Measurements from ENCODE around the gene LUC7L2. TPM values are rescaled to one million over a fixed set of nuclear protein-coding genes. Genes with fewer than 3 reads are reported as not detected.

Gene LUC7L2
- total and polyA plus RNA-seq, 4 donors, result 16.2 to 38.9 (median 22.9) TPM

DNA sequence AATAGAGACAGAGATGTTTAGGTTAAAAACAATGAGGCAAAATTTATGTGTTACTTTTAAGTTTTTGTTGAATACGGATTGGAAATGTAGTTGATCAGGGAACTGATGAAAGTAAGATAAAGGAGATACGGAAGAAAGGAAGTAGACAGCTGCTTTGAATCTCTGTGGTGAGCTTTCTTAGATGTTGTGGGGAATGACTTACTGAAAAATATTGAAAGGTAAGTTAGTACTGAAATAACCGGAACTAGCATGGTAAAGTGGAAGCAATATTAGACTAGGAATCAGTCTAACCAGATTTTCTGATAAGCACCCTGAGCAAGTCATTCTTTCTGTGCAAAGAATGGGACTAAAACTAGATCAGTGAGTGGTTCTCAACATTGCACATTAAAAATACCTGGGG lies 34.8 kb downstream of the LUC7L2 start (continued):
- no peak for TF ChIP-seq JUND (IDR thresholded peaks at IDR 0.05)

DNA sequence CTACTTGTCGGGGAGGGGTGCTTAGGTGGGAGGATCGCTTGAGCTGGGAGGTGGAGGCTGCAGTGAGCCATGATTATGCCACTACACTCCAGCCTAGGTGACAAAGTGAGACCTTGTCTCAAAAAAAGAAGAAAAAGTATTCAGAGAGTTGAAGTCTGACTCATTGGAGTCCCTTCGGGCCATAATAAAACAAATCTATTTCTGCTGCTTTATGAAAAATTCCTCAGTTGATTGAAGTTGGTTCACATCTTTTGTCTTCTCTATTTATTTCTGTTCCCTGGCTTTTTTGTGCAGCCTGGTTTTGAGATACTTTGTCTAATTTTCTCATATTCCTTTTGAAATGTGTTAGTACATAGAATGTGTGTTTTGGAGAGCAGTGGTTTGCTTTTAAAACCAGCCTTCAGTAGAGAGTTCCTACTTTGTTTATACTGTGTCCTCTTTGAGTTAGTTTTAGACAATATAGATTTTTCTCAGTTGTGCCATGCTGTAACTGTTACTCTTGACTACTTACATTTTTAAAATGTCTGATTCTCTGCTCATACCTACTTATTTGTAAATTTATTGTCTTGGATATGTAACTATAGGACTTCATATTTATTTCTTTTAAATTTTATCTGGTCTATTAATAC lies 36.7 kb downstream of the LUC7L2 start:
- no peak for DNase-seq (ENCODE audit: low spot score)
- H3K27ac ChIP-seq (ENCODE audit: low read depth in 1 of 2, low read length in 2 of 2), result no peak overlapping the region
- no peaks in the 10 kb centered on the region for H3K27me3 ChIP-seq (ENCODE audit: control insufficient read depth in 4 of 4, insufficient read depth in 4 of 4, low read length in 3 of 4)
- TF ChIP-seq, protein P1, sequence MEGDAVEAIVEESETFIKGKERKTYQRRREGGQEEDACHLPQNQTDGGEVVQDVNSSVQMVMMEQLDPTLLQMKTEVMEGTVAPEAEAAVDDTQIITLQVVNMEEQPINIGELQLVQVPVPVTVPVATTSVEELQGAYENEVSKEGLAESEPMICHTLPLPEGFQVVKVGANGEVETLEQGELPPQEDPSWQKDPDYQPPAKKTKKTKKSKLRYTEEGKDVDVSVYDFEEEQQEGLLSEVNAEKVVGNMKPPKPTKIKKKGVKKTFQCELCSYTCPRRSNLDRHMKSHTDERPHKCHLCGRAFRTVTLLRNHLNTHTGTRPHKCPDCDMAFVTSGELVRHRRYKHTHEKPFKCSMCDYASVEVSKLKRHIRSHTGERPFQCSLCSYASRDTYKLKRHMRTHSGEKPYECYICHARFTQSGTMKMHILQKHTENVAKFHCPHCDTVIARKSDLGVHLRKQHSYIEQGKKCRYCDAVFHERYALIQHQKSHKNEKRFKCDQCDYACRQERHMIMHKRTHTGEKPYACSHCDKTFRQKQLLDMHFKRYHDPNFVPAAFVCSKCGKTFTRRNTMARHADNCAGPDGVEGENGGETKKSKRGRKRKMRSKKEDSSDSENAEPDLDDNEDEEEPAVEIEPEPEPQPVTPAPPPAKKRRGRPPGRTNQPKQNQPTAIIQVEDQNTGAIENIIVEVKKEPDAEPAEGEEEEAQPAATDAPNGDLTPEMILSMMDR (IDR thresholded peaks at IDR 0.05; ENCODE audit: low read depth, low read length, missing input control), result no peak
- TF ChIP-seq RAD21 (IDR thresholded peaks at IDR 0.05), result no peak
- no peak for TF ChIP-seq NR2F2 (IDR thresholded peaks at IDR 0.05)
- TF ChIP-seq RXRA (IDR thresholded peaks at IDR 0.05), result no peak
- no peak for TF ChIP-seq GABPA (IDR thresholded peaks at IDR 0.05 in 1 of 2, conservative IDR thresholded peaks at IDR 0.05 in 1 of 2)
- no peak for TF ChIP-seq TAF1 (conservative IDR thresholded peaks at IDR 0.05)
- TF ChIP-seq HNF4G (IDR thresholded peaks at IDR 0.05), result no peak
- TF ChIP-seq, protein P2, sequence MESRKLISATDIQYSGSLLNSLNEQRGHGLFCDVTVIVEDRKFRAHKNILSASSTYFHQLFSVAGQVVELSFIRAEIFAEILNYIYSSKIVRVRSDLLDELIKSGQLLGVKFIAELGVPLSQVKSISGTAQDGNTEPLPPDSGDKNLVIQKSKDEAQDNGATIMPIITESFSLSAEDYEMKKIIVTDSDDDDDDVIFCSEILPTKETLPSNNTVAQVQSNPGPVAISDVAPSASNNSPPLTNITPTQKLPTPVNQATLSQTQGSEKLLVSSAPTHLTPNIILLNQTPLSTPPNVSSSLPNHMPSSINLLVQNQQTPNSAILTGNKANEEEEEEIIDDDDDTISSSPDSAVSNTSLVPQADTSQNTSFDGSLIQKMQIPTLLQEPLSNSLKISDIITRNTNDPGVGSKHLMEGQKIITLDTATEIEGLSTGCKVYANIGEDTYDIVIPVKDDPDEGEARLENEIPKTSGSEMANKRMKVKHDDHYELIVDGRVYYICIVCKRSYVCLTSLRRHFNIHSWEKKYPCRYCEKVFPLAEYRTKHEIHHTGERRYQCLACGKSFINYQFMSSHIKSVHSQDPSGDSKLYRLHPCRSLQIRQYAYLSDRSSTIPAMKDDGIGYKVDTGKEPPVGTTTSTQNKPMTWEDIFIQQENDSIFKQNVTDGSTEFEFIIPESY (IDR thresholded peaks at IDR 0.05), result no peak
- peaks cover 3 to 31% (median 30%) of the 10 kb centered on the region in 4 donors for H3K36me3 ChIP-seq (ENCODE audit: control insufficient read depth in 4 of 4, insufficient read depth in 3 of 4, low read depth in 1 of 4, low read length in 3 of 4)
- no peak overlapping the region for H3K9ac ChIP-seq (ENCODE audit: low read depth in 1 of 2, low read length in 2 of 2)
- H3K4me1 ChIP-seq (ENCODE audit: control insufficient read depth in 4 of 4, insufficient read depth in 4 of 4, low read length in 3 of 4), result no peaks in the 10 kb centered on the region
- no peak overlapping the region for H3K4me3 ChIP-seq (ENCODE audit: low read depth in 1 of 3, low read length in 3 of 3)
- H3K9me3 ChIP-seq (ENCODE audit: control insufficient read depth in 4 of 4, low read length in 3 of 4), result no peaks in the 10 kb centered on the region
- WGBS, result 97% methylated on average over 3 of the region's 3 CpGs

DNA sequence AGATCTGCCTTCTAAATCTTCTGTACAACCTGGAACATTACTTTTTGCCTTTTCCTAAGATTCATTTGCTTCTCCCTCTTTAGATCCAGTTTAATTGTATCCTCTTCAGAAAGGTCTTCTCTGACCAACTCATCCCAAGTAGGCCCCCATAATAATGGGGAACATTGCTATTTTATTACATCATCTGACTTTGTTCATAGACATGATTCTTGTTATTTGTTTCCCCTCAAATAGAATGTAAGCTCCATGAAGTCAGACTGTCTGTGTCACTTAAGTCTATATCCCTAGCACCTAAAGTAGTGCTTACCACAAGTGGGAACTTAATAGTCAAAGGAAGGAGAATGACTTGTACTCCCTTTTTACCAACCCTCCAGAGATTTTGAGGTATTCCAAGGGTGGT lies 37.5 kb downstream of the LUC7L2 start:
- peaks cover 5 to 38% (median 29%) of the 10 kb centered on the region in 4 donors for H3K36me3 ChIP-seq (ENCODE audit: control insufficient read depth in 4 of 4, insufficient read depth in 3 of 4, low read depth in 1 of 4, low read length in 3 of 4)
- no peak for DNase-seq (ENCODE audit: low spot score)
- no peak overlapping the region for H3K27ac ChIP-seq (ENCODE audit: low read depth in 1 of 2, low read length in 2 of 2)
- no peak overlapping the region for H3K4me3 ChIP-seq (ENCODE audit: low read depth in 1 of 3, low read length in 3 of 3)
- no peaks in the 10 kb centered on the region for H3K4me1 ChIP-seq (ENCODE audit: control insufficient read depth in 4 of 4, insufficient read depth in 4 of 4, low read length in 3 of 4)
- no peaks in the 10 kb centered on the region for H3K27me3 ChIP-seq (ENCODE audit: control insufficient read depth in 4 of 4, insufficient read depth in 4 of 4, low read length in 3 of 4)
- H3K9me3 ChIP-seq (ENCODE audit: control insufficient read depth in 4 of 4, low read length in 3 of 4), result no peaks in the 10 kb centered on the region
- H3K9ac ChIP-seq (ENCODE audit: low read depth in 1 of 2, low read length in 2 of 2), result no peak overlapping the region
- no peak for TF ChIP-seq NR2F2 (IDR thresholded peaks at IDR 0.05)
- TF ChIP-seq, protein P3, sequence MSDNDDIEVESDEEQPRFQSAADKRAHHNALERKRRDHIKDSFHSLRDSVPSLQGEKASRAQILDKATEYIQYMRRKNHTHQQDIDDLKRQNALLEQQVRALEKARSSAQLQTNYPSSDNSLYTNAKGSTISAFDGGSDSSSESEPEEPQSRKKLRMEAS (IDR thresholded peaks at IDR 0.05), result no peak
- no peak for TF ChIP-seq RAD21 (IDR thresholded peaks at IDR 0.05)
- TF ChIP-seq JUND (IDR thresholded peaks at IDR 0.05), result no peak
- no peak for TF ChIP-seq EGR1 (IDR thresholded peaks at IDR 0.05; ENCODE audit: low read depth in 2 of 2)
- TF ChIP-seq, protein P1 (IDR thresholded peaks at IDR 0.05; ENCODE audit: low read depth, low read length, missing input control), result no peak
- no peak for TF ChIP-seq FOXA1 (IDR thresholded peaks at IDR 0.05)
- no peak for TF ChIP-seq HNF4A (conservative IDR thresholded peaks at IDR 0.05)
- no peak for TF ChIP-seq RXRA (IDR thresholded peaks at IDR 0.05)
- TF ChIP-seq TAF1 (conservative IDR thresholded peaks at IDR 0.05), result no peak
- TF ChIP-seq GABPA (IDR thresholded peaks at IDR 0.05 in 1 of 2, conservative IDR thresholded peaks at IDR 0.05 in 1 of 2), result no peak
- TF ChIP-seq SP1 (IDR thresholded peaks at IDR 0.05), result no peak
- TF ChIP-seq HNF4G (IDR thresholded peaks at IDR 0.05), result no peak
- TF ChIP-seq, protein P4, sequence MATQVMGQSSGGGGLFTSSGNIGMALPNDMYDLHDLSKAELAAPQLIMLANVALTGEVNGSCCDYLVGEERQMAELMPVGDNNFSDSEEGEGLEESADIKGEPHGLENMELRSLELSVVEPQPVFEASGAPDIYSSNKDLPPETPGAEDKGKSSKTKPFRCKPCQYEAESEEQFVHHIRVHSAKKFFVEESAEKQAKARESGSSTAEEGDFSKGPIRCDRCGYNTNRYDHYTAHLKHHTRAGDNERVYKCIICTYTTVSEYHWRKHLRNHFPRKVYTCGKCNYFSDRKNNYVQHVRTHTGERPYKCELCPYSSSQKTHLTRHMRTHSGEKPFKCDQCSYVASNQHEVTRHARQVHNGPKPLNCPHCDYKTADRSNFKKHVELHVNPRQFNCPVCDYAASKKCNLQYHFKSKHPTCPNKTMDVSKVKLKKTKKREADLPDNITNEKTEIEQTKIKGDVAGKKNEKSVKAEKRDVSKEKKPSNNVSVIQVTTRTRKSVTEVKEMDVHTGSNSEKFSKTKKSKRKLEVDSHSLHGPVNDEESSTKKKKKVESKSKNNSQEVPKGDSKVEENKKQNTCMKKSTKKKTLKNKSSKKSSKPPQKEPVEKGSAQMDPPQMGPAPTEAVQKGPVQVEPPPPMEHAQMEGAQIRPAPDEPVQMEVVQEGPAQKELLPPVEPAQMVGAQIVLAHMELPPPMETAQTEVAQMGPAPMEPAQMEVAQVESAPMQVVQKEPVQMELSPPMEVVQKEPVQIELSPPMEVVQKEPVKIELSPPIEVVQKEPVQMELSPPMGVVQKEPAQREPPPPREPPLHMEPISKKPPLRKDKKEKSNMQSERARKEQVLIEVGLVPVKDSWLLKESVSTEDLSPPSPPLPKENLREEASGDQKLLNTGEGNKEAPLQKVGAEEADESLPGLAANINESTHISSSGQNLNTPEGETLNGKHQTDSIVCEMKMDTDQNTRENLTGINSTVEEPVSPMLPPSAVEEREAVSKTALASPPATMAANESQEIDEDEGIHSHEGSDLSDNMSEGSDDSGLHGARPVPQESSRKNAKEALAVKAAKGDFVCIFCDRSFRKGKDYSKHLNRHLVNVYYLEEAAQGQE (IDR thresholded peaks at IDR 0.05), result no peak
- TF ChIP-seq, protein P5, sequence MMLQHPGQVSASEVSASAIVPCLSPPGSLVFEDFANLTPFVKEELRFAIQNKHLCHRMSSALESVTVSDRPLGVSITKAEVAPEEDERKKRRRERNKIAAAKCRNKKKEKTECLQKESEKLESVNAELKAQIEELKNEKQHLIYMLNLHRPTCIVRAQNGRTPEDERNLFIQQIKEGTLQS (IDR thresholded peaks at IDR 0.05), result no peak
- TF ChIP-seq YY1 (IDR thresholded peaks at IDR 0.05), result no peak
- no peak for TF ChIP-seq FOXA2 (IDR thresholded peaks at IDR 0.05)

Data from liver (tissue), 9 donors.